ENCODE measurements around the gene PRRX2. TPM values are rescaled to one million over a fixed set of nuclear protein-coding genes. Genes with fewer than 3 reads are reported as not detected.

PRRX2 gene
- total and polyA plus RNA-seq, 2 of the 4 experiments (the other 2 are of a cell fraction), result 12.7 to 35.5 TPM

DNA sequence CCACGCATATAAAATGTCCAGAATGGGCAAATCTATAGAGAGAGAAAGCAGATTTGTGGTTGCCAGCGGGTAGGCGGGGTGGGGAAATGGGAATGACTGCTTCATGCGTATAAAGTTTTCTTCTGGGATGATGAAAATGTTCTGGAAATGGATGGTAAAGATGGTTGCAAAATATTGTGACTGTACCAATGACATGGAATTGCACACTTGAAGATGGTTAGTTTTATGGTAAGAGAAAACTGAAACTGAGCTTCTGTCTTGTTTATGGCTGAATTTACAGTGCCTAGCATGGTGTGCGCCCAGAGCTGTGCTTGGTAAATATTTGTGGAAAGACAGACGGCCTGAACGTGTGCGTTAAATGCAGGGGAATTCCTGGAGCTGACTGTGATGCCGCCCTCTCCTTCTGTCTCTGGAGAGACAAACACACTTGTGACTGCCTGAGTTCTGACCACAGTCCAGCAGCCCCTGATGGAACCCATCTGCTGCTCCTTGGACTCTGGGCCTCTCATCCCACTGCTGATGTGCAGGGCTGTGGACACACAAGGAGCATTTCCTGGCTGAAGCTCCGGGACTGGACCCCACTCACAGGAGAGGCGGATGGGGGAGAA lies 96.0 kb downstream of the PRRX2 start:
- intact Hi-C loops (cut with micrococcal nuclease), result no loop called here
- ChIA-PET POLR2A (ENCODE audit: unreplicated experiment) (interaction anchor here (1.2 kb wide), 1 partner anchor 8 kb away, joined by 3 read pairs; the partner anchor contains the start of gene PTGES), CTCF (interaction anchor here (0.7 to 2.8 kb wide), 3 partner anchors 24 to 49 kb away, joined by 3 to 13 read pairs (median 4); no protein-coding TSS in a partner anchor)
- Histone ChIP-seq H2BK120ac (ENCODE audit: low read depth, low read length) (peak overlapping the region; percentile 95), H3K9ac (ENCODE audit: low read depth, low read length) (peak overlapping the region; percentile 64; the same call in 1 of the 2 replicates), H4K91ac (ENCODE audit: insufficient read depth, low read depth, low read length) (peak overlapping the region; percentile 95), H3K23ac (ENCODE audit: low read depth, low read length) (peak overlapping the region; percentile 90; the same call in 1 of the 2 replicates), H3K36me3 (ENCODE audit: control insufficient read depth, insufficient read depth, low read length) (no peaks in the 10 kb centered on the region), H2AFZ (replicated peaks; ENCODE audit: low read length, poor library complexity) (peak overlapping the region; percentile 77), H3K56ac (ENCODE audit: extremely low read depth, insufficient read depth, low read length) (peak overlapping the region; percentile 27; the same call in 1 of the 2 replicates), H3K18ac (ENCODE audit: low read depth, low read length) (peak overlapping the region; percentile 97), H3K27me3 (ENCODE audit: control insufficient read depth, insufficient read depth, low read length) (no peaks in the 10 kb centered on the region), H3K14ac (replicated peaks; ENCODE audit: low read depth, low read length) (peak overlapping the region; percentile 86), H2BK20ac (ENCODE audit: low read depth, low read length) (peak overlapping the region; percentile 87), H4K5ac (ENCODE audit: low read depth, low read length) (peak overlapping the region; percentile 96), H4K8ac (ENCODE audit: low read depth in 2 of 2, low read length in 2 of 2) (peak overlapping the region; percentile 45 to 91; a peak in 3 of 4 replicates), H3K4me3 (ENCODE audit: insufficient read depth, low read depth, low read length) (no peak overlapping the region), H2AK9ac (replicated peaks; ENCODE audit: low read depth, low read length, poor library complexity) (peak overlapping the region; percentile 56), H2AK5ac (ENCODE audit: low read depth, low read length) (peak overlapping the region; percentile 91), H2BK15ac (ENCODE audit: low read depth, low read length) (peak overlapping the region; percentile 77), H3K27ac (ENCODE audit: insufficient read depth, low read length) (peak overlapping the region; percentile 98), H4K20me1 (ENCODE audit: insufficient read depth, low read length) (no peaks in the 10 kb centered on the region; the same call in 1 of the 2 replicates), H3K9me3 (ENCODE audit: control insufficient read depth, insufficient read depth, low read length) (no peaks in the 10 kb centered on the region), H3K79me1 (ENCODE audit: low read depth in 1 of 2, low read length in 2 of 2) (no peaks in the 10 kb centered on the region), H3K4me1 (ENCODE audit: control insufficient read depth, insufficient read depth, low read length) (peaks cover 18% of the 10 kb centered on the region), H3K9me1 (ENCODE audit: insufficient read depth, low read length) (peaks cover 15% of the 10 kb centered on the region), H2BK5ac (ENCODE audit: low read depth, low read length, poor library complexity, severe bottlenecking) (peak overlapping the region; percentile 98), H3K4ac (ENCODE audit: low read depth, low read length) (peak overlapping the region; percentile 93), H3K4me2 (ENCODE audit: low read depth, low read length) (peak overlapping the region; percentile 85)
- ATAC-seq (ENCODE audit: low read depth), result peak; percentile 69
- dilution Hi-C loops (cut with HindIII; ENCODE audit: low sequenced_read_pairs, unreplicated experiment), result no loop called here
- TF ChIP-seq CHD1 (IDR thresholded peaks at IDR 0.05; ENCODE audit: low read depth, low read length), result no peak
- TF ChIP-seq BHLHE40 (IDR thresholded peaks at IDR 0.05; ENCODE audit: low read depth, low read length), result peak; percentile 63
- TF ChIP-seq MXI1 (IDR thresholded peaks at IDR 0.05; ENCODE audit: borderline replicate concordance, low read depth, low read length), result no peak
- 0 out of 2 replicates have a peak, but pooled peaks have one; percentile 15 for TF ChIP-seq MAFK (IDR thresholded peaks at IDR 0.05; ENCODE audit: low read depth, low read length)
- TF ChIP-seq NFE2L2 (IDR thresholded peaks at IDR 0.05; ENCODE audit: low read depth, low read length), result no peak; the same call in 1 of the 2 replicates
- TF ChIP-seq, protein P1, sequence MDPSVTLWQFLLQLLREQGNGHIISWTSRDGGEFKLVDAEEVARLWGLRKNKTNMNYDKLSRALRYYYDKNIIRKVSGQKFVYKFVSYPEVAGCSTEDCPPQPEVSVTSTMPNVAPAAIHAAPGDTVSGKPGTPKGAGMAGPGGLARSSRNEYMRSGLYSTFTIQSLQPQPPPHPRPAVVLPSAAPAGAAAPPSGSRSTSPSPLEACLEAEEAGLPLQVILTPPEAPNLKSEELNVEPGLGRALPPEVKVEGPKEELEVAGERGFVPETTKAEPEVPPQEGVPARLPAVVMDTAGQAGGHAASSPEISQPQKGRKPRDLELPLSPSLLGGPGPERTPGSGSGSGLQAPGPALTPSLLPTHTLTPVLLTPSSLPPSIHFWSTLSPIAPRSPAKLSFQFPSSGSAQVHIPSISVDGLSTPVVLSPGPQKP (IDR thresholded peaks at IDR 0.05; ENCODE audit: borderline replicate concordance, low read depth, low read length), result no peak
- TF ChIP-seq POLR2A (IDR thresholded peaks at IDR 0.05; ENCODE audit: low read depth, low read length), result no peak
- TF ChIP-seq RAD21 (IDR thresholded peaks at IDR 0.05; ENCODE audit: low read length), result no peak
- TF ChIP-seq RFX5 (IDR thresholded peaks at IDR 0.05; ENCODE audit: low read depth, low read length), result no peak
- no peak for TF ChIP-seq RCOR1 (IDR thresholded peaks at IDR 0.05; ENCODE audit: insufficient replicate concordance, low read length)
- TF ChIP-seq CEBPB (IDR thresholded peaks at IDR 0.05; ENCODE audit: low read depth, low read length), result peak; percentile 53
- TF ChIP-seq, protein P2, sequence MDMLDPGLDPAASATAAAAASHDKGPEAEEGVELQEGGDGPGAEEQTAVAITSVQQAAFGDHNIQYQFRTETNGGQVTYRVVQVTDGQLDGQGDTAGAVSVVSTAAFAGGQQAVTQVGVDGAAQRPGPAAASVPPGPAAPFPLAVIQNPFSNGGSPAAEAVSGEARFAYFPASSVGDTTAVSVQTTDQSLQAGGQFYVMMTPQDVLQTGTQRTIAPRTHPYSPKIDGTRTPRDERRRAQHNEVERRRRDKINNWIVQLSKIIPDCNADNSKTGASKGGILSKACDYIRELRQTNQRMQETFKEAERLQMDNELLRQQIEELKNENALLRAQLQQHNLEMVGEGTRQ (IDR thresholded peaks at IDR 0.05; ENCODE audit: low read depth, low read length), result no peak
- 28% methylated on average over 9 of the region's 11 CpGs; no CpG with 5 or more reads in 1 of the 2 experiments for WGBS, 2 experiments (ENCODE audit: extremely low coverage in 2 of 2, insufficient read length in 1 of 2)
- peak; percentile 92 for DNase-seq
- in situ Hi-C loops (cut with MboI; ENCODE audit: low sequenced_read_pairs), result no loop called here
- BruUV-seq (replicated peaks), result no TSS peak

Data from IMR-90 (cell line).